Measurements from ENCODE around the gene PDSS2. TPM values are rescaled to one million over a fixed set of nuclear protein-coding genes. Genes with fewer than 3 reads are reported as not detected.

Gene PDSS2
- total RNA-seq, 1 donor from 2014 or later = 19.3 TPM

GRCh38 chr6:107344981-107345380 is 114.4 kb downstream of the PDSS2 start:
- Mint-ChIP-seq H3K4me3 (no peak overlapping the region), H3K27me3 (no peaks in the 10 kb centered on the region), H3K4me1 (peaks cover 8% of the 10 kb centered on the region), H3K9me3 (no peaks in the 10 kb centered on the region), H3K36me3 (ENCODE audit: low read depth) (no peaks in the 10 kb centered on the region), H3K27ac (no peak overlapping the region)
- TF ChIP-seq, protein P1, sequence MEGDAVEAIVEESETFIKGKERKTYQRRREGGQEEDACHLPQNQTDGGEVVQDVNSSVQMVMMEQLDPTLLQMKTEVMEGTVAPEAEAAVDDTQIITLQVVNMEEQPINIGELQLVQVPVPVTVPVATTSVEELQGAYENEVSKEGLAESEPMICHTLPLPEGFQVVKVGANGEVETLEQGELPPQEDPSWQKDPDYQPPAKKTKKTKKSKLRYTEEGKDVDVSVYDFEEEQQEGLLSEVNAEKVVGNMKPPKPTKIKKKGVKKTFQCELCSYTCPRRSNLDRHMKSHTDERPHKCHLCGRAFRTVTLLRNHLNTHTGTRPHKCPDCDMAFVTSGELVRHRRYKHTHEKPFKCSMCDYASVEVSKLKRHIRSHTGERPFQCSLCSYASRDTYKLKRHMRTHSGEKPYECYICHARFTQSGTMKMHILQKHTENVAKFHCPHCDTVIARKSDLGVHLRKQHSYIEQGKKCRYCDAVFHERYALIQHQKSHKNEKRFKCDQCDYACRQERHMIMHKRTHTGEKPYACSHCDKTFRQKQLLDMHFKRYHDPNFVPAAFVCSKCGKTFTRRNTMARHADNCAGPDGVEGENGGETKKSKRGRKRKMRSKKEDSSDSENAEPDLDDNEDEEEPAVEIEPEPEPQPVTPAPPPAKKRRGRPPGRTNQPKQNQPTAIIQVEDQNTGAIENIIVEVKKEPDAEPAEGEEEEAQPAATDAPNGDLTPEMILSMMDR (IDR thresholded peaks at IDR 0.05) = no peak
- intact Hi-C loops (cut with micrococcal nuclease) = loop anchor here (2.0 kb wide), 1 partner anchor 14 kb away; no protein-coding TSS in a partner anchor
- POLR2A ChIA-PET = no interaction called here
- DNase-seq (no peak), ATAC-seq (ENCODE audit: low read depth) (no peak)
- CTCF ChIA-PET = no interaction called here

DNA sequence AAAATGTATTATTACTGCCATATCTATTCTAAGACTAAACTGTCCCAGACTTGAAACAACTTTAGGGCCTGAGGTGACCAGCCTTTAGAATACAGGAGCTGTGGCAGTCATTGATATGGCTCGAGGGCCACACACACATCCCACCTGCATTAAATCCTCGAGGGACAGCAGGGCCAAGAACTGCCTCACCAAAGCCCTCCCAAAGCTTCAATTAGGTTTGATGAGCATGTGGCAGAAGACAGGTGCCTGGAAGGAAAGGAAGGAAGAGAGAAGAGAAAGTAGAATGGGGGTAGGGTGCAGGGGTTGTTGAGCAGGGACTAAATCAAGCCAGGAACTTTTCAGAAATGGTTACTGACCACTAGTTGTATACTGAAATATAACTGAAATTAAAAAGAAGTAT is 115.0 kb downstream of the PDSS2 start:
- TF ChIP-seq, protein P1 (IDR thresholded peaks at IDR 0.05) = no peak
- ChIA-PET CTCF (no interaction called here), POLR2A (no interaction called here)
- H3K27ac Mint-ChIP-seq = no peak overlapping the region
- H3K27me3 Mint-ChIP-seq = no peaks in the 10 kb centered on the region
- H3K9me3 Mint-ChIP-seq = no peaks in the 10 kb centered on the region
- no peak for ATAC-seq (ENCODE audit: low read depth)
- H3K36me3 Mint-ChIP-seq (ENCODE audit: low read depth) = no peaks in the 10 kb centered on the region
- no peak overlapping the region for H3K4me3 Mint-ChIP-seq
- no peak for DNase-seq
- intact Hi-C loops (cut with micrococcal nuclease) = loop anchor here (2.0 kb wide), 1 partner anchor 14 kb away; no protein-coding TSS in a partner anchor
- H3K4me1 Mint-ChIP-seq = peaks cover 8% of the 10 kb centered on the region

DNA sequence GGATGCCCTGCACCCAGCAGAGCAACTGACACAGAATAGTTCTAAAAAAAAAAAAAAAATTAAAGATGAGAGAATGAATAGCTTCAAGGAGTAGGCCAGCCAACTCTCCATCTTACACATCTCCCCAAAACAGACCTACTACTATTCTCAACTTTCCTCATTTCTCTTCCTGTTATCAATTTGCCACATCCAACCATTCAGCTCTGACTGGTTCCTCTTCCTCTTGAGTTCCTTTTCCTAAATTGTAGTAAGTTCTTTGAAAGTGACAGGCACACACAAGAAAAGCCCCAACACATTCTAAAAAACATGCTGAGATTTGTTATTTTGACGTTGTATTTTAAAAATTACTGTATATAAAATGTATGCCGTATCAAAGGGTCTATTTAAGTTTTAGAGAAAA is 117.2 kb downstream of the PDSS2 start:
- H3K9me3 Mint-ChIP-seq = no peaks in the 10 kb centered on the region
- no peaks in the 10 kb centered on the region for H3K36me3 Mint-ChIP-seq (ENCODE audit: low read depth)
- ChIA-PET POLR2A (no interaction called here), CTCF (no interaction called here)
- H3K4me1 Mint-ChIP-seq = peaks cover 8% of the 10 kb centered on the region
- ATAC-seq (ENCODE audit: low read depth) = no peak
- no peak for DNase-seq
- no peak overlapping the region for H3K27ac Mint-ChIP-seq
- H3K27me3 Mint-ChIP-seq = no peaks in the 10 kb centered on the region
- H3K4me3 Mint-ChIP-seq = no peak overlapping the region
- intact Hi-C loops (cut with micrococcal nuclease) = no loop called here
- TF ChIP-seq, protein P1 (IDR thresholded peaks at IDR 0.05) = no peak

- CTCF ChIA-PET = interaction anchor here (0.8 to 1.9 kb wide), 4 partner anchors 20 to 119 kb away, joined by 3 to 5 read pairs (median 3); partner anchors contain the start of gene PDSS2
- no peaks in the 10 kb centered on the region for H3K36me3 Mint-ChIP-seq (ENCODE audit: low read depth)
Measured at GRCh38 chr6:107340881-107341280, 118.5 kb downstream of the PDSS2 start.

GRCh38 chr6:107337191-107337741 is 122.1 kb downstream of the PDSS2 start:
- ATAC-seq (ENCODE audit: low read depth) = no peak
- intact Hi-C loops (cut with micrococcal nuclease) = no loop called here
- no peak overlapping the region for H3K27ac Mint-ChIP-seq
- ChIA-PET CTCF (interaction anchor here (1.0 kb wide), 1 partner anchor 19 kb away, joined by 3 read pairs; no protein-coding TSS in a partner anchor), POLR2A (no interaction called here)
- DNase-seq = no peak
- H3K9me3 Mint-ChIP-seq = no peaks in the 10 kb centered on the region
- no peaks in the 10 kb centered on the region for H3K4me1 Mint-ChIP-seq
- no peaks in the 10 kb centered on the region for H3K27me3 Mint-ChIP-seq
- TF ChIP-seq, protein P1 (IDR thresholded peaks at IDR 0.05) = no peak
- H3K36me3 Mint-ChIP-seq (ENCODE audit: low read depth) = peaks cover 9% of the 10 kb centered on the region
- no peak overlapping the region for H3K4me3 Mint-ChIP-seq

More at GRCh38 chr6:107340881-107341280, 118.5 kb downstream of the PDSS2 start:
- no peak for DNase-seq
- Mint-ChIP-seq H3K4me1 (peaks cover 8% of the 10 kb centered on the region), H3K4me3 (no peak overlapping the region), H3K9me3 (no peaks in the 10 kb centered on the region), H3K27ac (no peak overlapping the region), H3K27me3 (no peaks in the 10 kb centered on the region)
- intact Hi-C loops (cut with micrococcal nuclease) = no loop called here
- POLR2A ChIA-PET = no interaction called here
- no peak for ATAC-seq (ENCODE audit: low read depth)
- TF ChIP-seq, protein P1 (IDR thresholded peaks at IDR 0.05) = no peak

Measured in activated B cell treated with CpG ODN at 0.5 μM for 24 hours (primary cell).